Choroid plexus epithelial cell (primary cell): Measurements from ENCODE around the gene STK40.

Source experiments
- DNase-seq: peaks from one replicate; pipeline ENCODE4 v3.0.0-alpha.2; 2010; ENCODE audit warnings: low read depth
- H3K4me3 ChIP-seq: 2 replicates; pipeline ENCODE4 v1.5.1; 2011; ENCODE audit warnings: low read depth, mild to moderate bottlenecking, control low read depth, low read length, moderate library complexity
- TF ChIP-seq, protein P1 (sequence below): conservative IDR thresholded peaks from 2 replicates; pipeline ENCODE4 v1.5.1; 2011; ENCODE audit warnings: low read depth, mild to moderate bottlenecking, control low read depth, inconsistent platforms, low read length, moderate library complexity

STK40 gene

DNA sequence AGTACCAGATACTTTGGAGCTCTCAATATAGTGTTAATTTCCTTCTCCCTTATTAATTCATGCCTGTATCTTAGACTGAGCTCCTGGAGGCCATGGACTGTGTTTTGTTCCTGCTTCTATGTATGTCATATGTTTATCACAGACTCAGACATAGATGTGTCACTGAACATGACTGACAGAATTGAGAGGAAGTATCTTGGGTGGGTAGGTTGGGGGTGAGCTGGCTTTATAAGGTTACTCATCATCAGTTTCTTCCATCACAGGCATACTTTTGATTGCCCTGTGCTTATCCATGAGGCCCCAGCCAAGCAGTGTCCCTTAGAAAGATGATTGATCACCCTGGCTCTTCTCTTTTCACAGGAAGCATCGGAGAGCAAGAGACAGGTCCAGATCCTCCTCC is 85.2 kb downstream of the STK40 start:
- no peak for DNase-seq
- no peak overlapping the region for H3K4me3 ChIP-seq
- TF ChIP-seq, protein P1, sequence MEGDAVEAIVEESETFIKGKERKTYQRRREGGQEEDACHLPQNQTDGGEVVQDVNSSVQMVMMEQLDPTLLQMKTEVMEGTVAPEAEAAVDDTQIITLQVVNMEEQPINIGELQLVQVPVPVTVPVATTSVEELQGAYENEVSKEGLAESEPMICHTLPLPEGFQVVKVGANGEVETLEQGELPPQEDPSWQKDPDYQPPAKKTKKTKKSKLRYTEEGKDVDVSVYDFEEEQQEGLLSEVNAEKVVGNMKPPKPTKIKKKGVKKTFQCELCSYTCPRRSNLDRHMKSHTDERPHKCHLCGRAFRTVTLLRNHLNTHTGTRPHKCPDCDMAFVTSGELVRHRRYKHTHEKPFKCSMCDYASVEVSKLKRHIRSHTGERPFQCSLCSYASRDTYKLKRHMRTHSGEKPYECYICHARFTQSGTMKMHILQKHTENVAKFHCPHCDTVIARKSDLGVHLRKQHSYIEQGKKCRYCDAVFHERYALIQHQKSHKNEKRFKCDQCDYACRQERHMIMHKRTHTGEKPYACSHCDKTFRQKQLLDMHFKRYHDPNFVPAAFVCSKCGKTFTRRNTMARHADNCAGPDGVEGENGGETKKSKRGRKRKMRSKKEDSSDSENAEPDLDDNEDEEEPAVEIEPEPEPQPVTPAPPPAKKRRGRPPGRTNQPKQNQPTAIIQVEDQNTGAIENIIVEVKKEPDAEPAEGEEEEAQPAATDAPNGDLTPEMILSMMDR = no peak

DNA sequence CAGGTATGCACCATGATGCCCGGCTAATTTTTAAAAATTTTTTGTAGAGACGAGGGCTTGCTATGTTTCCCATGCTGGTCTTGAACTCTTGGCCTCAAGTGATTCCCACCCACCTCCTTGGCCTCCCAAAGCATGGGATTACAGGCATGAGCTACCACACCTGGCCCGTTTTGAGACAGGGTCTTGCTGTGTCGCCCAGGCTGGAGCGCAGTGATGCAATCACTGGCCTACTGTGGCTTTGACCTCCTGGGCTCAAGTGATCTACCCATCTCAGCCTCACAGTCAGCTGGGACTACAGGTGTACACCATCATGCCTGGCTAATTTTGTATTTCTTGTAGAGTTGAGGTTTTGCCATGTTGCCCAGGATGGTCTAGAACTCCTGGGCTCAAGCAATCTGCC is 87.1 kb downstream of the STK40 start:
- TF ChIP-seq, protein P1 = no peak
- no peak for DNase-seq
- H3K4me3 ChIP-seq = no peak overlapping the region

DNA sequence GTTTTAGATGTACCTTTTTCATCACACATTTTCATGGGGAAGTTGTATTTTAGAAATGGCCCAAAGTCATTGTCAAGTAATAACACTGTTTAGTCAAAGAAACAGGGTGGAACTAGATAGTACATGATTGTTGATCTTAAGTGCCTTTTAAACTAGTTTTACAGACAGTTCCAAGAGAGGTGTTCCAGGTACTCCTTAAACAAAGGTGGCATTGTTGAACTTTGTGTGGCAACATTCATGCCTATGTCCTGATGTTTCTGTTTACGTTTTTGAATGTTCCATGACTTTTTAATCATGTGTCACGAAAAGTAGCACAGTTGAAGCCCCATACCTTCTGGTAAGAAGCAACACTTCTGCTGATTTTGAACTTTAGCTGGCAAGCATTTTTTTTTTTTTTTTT is 88.7 kb downstream of the STK40 start:
- DNase-seq = no peak
- TF ChIP-seq, protein P1 = no peak
- H3K4me3 ChIP-seq = no peak overlapping the region

GRCh38 chr1:36295390-36295789 is 90.3 kb downstream of the STK40 start:
- TF ChIP-seq, protein P1 = no peak
- DNase-seq = no peak
- no peak overlapping the region for H3K4me3 ChIP-seq
